ENCODE results near the gene FLNC. TPM values are rescaled to one million over a fixed set of nuclear protein-coding genes. Genes with fewer than 3 reads are reported as not detected.

Gene FLNC
- total and polyA plus RNA-seq, 9 of the 15 experiments (the other 6 are each of a cell fraction or from before 2014, with no cell fraction given): 0.90 to 155 (median 28.8) TPM

DNA sequence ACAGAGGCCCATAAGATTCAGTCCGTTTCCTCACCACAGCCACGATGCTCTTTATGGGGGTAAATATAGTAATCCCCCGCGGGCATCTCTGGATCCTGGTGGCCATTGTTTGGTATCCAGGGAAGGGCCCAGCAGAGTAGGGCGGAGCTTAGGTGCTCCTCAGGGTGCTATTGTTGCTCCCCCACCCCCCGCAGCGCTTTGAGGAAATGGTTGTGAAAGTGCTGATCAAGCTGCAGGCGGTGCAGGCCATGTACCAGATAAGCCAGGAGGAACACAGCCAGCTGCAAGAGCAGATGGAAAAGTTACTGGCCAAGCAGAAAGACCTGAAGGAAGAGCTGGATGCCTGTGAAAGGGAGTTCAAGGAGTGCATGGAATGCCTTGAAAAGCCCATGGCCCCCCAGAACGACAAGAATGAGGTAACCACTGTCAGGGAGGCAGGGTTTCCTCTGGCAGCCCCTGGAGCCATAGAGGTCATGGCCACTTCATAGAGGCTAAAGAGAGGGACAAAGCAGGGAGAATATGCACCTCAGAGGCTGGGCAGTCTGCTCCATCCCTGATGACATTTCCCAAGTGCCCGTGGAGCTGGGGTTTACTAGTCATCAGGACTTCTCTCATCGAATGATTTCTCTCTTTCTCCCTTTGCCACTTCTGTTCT is 17.6 kb upstream of the FLNC start (continued):
- TF ChIP-seq ETV6 (IDR thresholded peaks at IDR 0.05; ENCODE audit: borderline replicate concordance in 1 of 2, low read depth in 2 of 2, low read length in 1 of 2) (peak in 1 of 2 experiments; percentile 60; a peak in 1 of 4 replicates), ETV6 (CRISPR knock-in tag; IDR thresholded peaks at IDR 0.05; ENCODE audit: borderline replicate concordance) (no peak), MTA2 (IDR thresholded peaks at IDR 0.05; ENCODE audit: low read depth) (peak; percentile 59; the same call in 1 of the 2 replicates), MEF2A (IDR thresholded peaks at IDR 0.05; ENCODE audit: control insufficient read depth, low read depth, low read length) (no peak), HDAC2 (IDR thresholded peaks at IDR 0.05) (peak; percentile 49; the same call in 1 of the 2 replicates), CREB1 (IDR thresholded peaks at IDR 0.05) (peak; percentile 37; the same call in 1 of the 2 replicates), CREB1 (CRISPR knock-in tag; IDR thresholded peaks at IDR 0.05) (no peak), SLC30A9 (CRISPR knock-in tag; IDR thresholded peaks at IDR 0.05) (no peak), KLF13 (tag; IDR thresholded peaks at IDR 0.05; ENCODE audit: borderline replicate concordance, low read depth) (no peak), SPI1 (IDR thresholded peaks at IDR 0.05; ENCODE audit: borderline replicate concordance, low read depth, low read length) (peak; percentile 89), ZNF830 (CRISPR knock-in tag; IDR thresholded peaks at IDR 0.05) (no peak), TBP (optimal IDR thresholded peaks at IDR 0.05; ENCODE audit: low read depth, low read length) (no peak), MAFF (IDR thresholded peaks at IDR 0.05; ENCODE audit: low read length) (peak; percentile 81), HEY1 (CRISPR knock-in tag; IDR thresholded peaks at IDR 0.05; ENCODE audit: borderline replicate concordance) (no peak)
- TF ChIP-seq, protein P1, sequence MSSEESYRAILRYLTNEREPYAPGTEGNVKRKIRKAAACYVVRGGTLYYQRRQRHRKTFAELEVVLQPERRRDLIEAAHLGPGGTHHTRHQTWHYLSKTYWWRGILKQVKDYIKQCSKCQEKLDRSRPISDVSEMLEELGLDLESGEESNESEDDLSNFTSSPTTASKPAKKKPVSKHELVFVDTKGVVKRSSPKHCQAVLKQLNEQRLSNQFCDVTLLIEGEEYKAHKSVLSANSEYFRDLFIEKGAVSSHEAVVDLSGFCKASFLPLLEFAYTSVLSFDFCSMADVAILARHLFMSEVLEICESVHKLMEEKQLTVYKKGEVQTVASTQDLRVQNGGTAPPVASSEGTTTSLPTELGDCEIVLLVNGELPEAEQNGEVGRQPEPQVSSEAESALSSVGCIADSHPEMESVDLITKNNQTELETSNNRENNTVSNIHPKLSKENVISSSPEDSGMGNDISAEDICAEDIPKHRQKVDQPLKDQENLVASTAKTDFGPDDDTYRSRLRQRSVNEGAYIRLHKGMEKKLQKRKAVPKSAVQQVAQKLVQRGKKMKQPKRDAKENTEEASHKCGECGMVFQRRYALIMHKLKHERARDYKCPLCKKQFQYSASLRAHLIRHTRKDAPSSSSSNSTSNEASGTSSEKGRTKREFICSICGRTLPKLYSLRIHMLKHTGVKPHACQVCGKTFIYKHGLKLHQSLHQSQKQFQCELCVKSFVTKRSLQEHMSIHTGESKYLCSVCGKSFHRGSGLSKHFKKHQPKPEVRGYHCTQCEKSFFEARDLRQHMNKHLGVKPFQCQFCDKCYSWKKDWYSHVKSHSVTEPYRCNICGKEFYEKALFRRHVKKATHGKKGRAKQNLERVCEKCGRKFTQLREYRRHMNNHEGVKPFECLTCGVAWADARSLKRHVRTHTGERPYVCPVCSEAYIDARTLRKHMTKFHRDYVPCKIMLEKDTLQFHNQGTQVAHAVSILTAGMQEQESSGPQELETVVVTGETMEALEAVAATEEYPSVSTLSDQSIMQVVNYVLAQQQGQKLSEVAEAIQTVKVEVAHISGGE (CRISPR knock-in tag; IDR thresholded peaks at IDR 0.05): no peak
- TF ChIP-seq, protein P2, sequence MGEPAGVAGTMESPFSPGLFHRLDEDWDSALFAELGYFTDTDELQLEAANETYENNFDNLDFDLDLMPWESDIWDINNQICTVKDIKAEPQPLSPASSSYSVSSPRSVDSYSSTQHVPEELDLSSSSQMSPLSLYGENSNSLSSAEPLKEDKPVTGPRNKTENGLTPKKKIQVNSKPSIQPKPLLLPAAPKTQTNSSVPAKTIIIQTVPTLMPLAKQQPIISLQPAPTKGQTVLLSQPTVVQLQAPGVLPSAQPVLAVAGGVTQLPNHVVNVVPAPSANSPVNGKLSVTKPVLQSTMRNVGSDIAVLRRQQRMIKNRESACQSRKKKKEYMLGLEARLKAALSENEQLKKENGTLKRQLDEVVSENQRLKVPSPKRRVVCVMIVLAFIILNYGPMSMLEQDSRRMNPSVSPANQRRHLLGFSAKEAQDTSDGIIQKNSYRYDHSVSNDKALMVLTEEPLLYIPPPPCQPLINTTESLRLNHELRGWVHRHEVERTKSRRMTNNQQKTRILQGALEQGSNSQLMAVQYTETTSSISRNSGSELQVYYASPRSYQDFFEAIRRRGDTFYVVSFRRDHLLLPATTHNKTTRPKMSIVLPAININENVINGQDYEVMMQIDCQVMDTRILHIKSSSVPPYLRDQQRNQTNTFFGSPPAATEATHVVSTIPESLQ (CRISPR knock-in tag; IDR thresholded peaks at IDR 0.05): 0 out of 2 replicates have a peak, but pooled peaks have one; percentile 4
- TF ChIP-seq, protein P3, sequence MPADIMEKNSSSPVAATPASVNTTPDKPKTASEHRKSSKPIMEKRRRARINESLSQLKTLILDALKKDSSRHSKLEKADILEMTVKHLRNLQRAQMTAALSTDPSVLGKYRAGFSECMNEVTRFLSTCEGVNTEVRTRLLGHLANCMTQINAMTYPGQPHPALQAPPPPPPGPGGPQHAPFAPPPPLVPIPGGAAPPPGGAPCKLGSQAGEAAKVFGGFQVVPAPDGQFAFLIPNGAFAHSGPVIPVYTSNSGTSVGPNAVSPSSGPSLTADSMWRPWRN (IDR thresholded peaks at IDR 0.05; ENCODE audit: low read depth): no peak
